Stomach (tissue), 4 donors: ENCODE results near the gene OPN1SW.

ENCODE experiments used
- CTCF ChIP-seq, 7 experiments: fragments of 450-650 bp in 4 of 7; fragments of 200-600 bp in 3 of 7; sonication (generic) in 3 of 7; IDR thresholded peaks; one replicate each; pipeline ENCODE4 v1.5.1; 2016 to 2019; ENCODE audit warnings: antibody characterized with exemption in 7 of 7, control low read depth in 2 of 7, mild to moderate bottlenecking in 1 of 7
- POLR2A ChIP-seq, 4 donors: fragments of 450-650 bp; IDR thresholded peaks; one replicate each; pipeline ENCODE4 v1.6.1; 2016; ENCODE audit warnings: antibody characterized with exemption in 4 of 4, control low read depth in 2 of 4, mild to moderate bottlenecking in 1 of 4, moderate library complexity in 1 of 4

GRCh38 chr7:128735436-128735835, 40.2 kb downstream of the OPN1SW start:
- TF ChIP-seq CTCF (IDR thresholded peaks at IDR 0.05) (no peak), POLR2A (IDR thresholded peaks at IDR 0.05) (no peak)
